Erythroblast (primary cell): ENCODE measurements around the gene CLRN3.

ENCODE experiments used
- GATA1 ChIP-seq: IDR thresholded peaks from 2 replicates; pipeline ENCODE4 v1.6.1; 2011; ENCODE audit warnings: low read depth, mild to moderate bottlenecking, control low read depth, low read length, moderate library complexity
- POLR2A ChIP-seq: IDR thresholded peaks from 2 replicates; pipeline ENCODE4 v1.6.1; 2011; ENCODE audit warnings: mild to moderate bottlenecking, low read length

DNA sequence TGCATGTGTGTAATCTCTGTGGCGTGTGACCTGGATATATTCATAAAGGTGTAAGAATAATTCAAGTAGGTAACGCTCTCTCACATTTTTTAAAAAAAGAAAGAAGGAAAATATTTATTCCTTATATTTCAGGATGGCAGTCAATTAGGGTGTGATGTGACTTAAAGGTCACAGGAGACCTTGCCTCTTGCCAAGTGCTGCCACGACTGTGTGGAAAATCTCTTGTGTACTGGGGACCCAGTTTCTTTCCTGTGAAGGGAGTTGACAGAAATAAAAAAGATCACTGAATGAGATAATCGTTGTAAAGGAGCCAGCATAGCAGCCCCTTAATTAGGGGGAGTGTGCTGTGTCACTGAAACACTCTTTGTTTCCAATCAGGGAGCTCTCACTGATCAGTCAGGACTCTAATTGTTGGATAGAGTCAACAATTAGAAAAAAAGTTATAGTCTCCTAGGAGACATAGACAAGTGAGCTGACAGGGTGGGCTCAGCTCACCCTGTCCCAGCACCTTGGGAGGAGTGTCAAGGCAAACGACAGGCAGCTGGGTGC lies 45.2 kb upstream of the CLRN3 start:
- TF ChIP-seq POLR2A (no peak), GATA1 (no peak)
